Femur (tissue), 1 donor: ENCODE results near the gene TP53TG5.

Source experiments
- DNase-seq: peaks from one replicate; pipeline ENCODE4 v3.0.0-alpha.2; 2017

Gene TP53TG5

DNA sequence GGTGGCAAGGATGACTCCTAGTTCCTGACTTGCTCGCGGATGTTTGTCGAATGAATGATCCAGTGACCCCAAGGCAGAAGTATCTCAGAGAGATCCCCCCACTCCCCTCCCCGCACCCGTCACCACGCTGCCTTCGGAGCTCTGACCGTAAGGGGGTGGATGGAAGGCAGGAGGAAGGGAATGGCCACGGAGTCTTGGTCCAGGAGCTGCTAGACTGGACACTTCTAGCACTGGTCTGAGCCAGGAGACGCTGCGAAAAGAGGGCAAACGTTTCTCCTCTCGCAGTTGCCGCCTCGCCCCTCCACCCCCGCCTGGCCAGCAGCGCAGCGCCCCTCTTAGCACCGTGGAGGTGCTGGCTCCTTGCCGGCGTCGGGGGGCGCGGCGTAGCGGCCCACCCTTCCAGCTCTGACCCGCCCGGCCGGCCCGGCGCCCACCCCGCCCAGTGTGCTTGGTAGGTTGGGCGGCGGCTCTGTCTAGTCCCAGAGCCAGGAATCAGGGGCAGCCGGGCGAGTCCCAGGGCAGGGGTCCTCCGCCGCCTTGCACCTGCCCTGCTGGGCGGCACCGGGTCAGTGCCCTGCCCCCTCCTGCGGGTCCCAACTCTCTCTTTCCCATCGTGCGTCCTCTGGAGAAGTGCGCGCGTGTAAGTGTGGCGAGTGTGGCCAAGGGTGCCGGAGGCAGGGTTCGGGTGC is 27.6 kb upstream of the TP53TG5 start:
- DNase-seq, result no peak

DNA sequence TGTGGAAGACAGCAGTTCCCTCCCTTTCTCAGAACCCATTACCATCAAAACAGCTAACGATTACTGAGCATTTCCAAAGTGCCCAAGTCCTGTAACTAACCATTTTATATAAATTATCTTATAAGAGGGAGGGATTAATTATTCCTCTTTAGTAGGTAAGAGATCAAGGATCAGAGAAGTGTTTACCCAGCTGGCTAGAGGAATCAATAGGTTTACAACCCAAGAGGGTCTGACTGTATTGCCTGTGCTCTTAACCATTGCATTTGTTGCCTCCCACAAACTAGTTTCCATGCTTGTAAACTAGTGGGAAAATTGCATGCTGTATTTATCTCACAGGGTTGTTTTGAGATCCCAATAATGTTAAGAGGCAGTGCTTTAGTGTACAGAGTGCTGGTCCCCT is 26.3 kb upstream of the TP53TG5 start:
- no peak for DNase-seq

DNA sequence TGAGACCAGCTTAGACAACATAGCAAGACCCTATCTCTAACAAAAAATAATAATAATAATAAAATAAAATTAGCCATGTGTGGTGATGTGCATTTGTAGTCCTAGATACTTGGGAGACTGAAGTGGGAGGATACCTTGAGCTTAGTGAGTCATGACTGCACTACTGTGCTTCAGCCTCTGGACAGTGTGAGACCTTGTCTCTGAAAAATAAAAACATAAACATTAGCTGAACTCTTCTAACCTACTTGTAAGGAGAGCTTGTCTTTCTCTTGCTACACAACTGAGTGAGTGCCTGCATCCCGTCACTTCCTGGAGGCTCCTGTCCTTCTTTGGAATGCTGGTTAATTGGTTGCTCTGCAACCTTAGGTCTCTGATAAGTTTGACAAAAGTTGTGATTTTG is 24.8 kb upstream of the TP53TG5 start:
- DNase-seq, result no peak

DNA sequence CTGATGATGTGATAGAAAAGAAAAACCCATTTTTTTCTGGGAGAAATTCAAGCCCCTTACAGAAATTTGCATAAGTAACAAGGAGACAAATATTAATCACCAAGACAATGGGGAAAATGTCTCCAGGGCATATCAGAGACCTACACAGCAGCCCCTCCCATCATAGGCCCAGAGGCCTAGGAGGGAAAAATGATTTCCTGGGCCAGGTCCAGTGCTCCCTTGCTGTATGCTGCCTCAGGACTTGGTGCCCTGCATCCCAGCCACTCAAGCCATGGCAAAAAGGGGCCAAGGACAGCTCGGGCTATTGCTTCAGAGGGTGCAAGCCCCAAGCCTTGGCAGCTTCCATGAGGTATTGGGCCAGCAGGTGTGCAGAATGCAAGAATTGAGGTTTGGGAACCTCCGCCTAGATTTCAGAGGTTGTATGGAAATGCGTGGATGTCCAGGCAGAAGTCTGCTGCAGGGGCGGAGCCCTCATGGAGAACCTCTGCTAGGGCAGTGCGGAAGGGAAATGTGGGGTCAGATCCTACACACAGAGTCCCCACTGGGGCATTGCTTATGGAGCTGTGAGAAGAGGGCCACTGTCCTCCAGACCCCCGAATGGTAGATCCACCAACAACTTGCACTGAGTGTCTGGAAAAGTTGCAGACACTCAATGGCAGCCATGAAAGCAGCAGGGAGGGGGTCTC is 22.4 kb upstream of the TP53TG5 start:
- no peak for DNase-seq

DNA sequence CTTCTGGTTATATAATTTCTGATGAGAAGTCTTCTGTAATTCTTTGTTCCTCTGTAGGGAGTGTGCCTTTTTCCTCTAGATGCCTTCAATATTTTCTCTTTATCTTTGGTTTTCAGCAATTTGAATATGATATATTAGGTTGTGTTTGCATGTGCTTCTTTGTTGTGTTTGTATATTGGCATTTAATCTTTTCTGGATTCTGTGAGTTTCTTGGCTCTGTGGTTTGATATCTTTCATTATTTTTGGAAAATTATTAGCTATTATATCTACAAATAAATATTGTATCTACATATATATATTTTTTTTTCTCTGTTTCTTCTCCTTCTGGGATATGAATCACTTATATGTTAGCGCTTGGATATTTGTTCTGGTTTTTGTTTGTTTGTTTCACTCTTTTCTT is 20.9 kb upstream of the TP53TG5 start:
- no peak for DNase-seq

DNA sequence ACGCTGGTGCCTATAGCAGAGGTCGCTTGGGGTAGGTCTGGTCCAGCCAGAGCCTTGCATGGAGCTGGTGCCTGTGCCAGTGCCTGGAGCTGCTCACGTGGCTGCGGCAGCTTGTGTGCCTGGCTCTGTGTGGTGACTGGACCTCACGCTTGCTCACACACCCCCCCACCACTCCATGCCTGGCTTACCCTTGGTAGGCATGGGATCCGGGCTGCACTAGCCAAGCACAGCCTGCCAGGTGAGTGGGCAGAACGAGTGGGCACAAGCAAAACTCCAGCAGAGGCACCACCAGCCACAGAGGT is 16.9 kb upstream of the TP53TG5 start:
- DNase-seq, result no peak

DNA sequence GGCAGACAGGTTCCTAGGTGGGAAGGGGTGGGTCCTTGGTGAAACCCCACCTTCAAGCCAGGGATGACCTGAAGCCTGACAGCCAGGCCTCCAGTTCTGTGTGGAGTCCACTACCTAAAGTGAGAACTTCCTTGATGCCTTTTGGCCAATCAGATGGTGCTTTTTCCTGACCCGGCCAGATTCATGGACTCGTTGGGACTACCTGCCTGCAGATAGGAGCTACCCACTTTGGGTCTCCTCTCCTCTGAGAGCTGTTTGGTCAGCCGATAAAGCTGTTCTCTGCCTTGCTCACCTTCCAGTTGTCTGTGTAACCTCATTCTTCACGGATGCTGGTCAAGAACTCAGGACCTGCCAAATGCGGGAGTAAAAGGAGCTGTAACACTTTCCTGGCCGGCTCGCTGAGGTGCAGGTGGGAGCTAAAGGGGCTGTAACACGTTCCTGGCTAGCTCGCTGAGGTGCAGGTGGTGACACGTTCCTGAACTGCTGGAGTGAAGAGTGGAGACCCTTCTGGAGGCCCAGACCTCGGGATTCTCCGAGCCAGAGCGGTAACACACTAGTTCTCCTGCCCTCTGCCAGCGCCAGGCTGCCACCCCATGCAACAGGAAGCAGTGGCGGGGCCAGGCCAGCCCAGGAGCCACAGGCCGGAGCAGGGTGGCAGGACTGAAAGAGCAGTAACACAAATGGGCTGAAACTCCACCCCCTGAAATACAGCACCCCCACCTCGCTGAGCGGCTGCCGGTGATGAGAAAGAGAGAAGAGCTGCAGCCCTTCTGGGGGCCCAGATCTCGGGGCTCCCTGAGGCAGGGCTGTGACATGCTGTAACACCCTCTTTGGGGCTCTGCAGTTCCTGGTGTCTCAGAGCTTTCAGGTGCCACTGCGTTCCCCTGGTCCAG is 16.3 kb upstream of the TP53TG5 start:
- no peak for DNase-seq

DNA sequence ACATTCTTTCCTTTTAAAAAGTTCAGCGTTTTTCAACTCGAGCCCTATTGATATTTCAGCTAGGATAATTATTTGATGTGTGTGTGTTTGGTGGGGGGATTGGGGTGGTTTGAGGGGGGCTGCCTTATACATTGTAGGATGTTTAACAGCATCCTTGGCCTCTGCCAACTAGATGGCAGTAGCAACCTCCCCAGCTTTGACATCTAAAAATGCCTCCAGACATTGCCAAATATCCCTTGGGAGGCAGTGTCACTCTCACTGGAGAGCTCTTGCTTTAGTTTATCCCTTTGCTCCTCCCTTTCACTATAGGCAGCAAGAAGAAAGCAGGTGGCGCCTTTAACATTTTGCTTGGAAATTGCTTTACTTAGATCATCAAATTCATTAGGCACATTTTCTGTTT is 14.6 kb upstream of the TP53TG5 start:
- no peak for DNase-seq

DNA sequence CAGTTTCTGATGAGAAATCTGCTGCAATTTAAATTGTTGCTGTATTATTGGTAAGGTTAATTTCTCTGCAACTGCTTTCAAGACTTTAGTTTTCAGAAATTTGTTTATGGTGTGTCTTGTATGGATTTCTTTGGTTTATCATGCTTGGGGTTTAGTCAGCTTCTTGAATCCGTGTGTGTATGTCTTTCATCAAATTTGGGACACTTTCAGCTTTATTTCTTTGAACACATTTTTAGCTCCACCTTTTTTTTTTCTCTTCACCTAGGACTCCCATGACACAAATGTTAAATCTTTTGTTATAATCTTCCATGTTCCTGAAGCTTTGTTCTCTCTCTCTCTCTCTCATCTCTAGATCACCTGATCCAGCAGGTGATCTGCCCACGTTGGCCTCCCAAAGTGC is 13.4 kb upstream of the TP53TG5 start:
- no peak for DNase-seq

DNA sequence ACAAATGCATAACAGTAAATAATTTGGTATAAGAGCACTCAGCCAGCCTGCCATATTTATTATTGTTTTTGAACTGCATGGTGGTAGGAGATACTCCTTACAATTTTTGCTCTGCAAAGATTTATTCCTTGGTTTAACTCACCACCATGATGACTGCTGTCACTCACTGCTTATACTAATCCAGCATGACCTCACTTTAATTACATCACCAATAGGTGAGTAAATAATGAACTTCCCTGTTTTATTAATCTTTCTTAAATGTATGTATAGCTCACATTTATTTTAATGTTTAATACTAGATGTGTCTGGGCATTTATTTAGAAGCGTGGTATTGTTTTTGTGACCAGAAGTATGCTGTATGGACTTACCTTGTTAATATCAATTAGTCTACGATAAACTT is 12.8 kb upstream of the TP53TG5 start:
- DNase-seq, result no peak

DNA sequence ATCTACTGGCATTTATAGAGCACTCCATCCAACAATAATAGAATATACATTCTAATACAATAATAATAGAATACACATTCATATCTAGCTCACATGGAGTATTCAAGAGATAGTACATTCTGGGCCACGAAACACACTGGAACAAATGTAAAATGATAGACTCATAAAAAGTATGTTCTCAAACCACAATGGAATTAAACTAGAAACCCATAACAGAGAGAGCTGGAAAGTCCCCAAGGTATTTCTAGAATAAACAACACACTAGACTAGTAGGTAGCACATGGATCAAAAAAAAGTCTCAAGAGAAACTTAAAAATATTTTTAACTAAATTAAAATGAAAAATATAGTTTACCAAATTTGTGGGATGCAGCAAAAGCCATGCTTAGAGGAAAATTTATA is 9.1 kb upstream of the TP53TG5 start:
- no peak for DNase-seq

DNA sequence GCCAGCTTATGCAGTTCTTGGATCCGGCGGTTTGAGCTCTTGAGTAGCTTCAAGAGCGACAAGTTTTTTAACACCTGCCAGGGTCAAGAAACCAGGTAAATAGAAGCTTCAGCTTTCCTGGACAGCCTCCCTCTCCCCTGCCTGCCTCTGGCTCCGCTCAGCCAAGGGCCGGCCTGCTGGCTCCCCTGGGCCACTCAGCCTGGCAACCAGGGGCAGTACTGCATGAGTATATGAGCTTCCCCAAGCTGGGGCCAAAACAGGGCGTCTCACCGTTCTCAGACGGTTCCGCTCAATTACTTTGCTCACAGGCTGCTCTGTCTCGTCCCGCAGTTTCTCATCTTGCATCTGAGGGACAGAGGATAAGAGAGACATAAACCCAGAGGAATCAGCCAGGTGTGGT is 856 bp downstream of the TP53TG5 start:
- DNase-seq, result no peak

DNA sequence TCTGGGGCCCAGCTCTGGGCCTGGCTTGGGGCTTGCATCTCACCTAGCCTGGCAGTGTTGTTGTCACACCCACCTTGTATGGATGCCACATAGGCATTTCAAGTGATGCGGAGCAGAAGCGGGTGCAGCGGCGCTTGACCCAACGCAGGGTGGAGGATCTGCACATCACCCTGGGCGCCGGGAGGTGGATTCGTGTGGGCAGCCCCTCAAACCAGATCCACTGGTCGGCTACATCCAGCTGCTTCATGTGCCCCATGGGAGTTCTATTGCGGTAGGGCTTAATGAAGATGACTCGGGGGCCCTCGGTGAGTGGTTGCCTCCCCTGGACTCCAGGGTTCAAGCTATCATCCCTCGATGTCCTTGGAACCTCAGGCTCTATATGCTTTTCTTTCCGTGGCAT is 3.2 kb downstream of the TP53TG5 start:
- DNase-seq, result no peak

DNA sequence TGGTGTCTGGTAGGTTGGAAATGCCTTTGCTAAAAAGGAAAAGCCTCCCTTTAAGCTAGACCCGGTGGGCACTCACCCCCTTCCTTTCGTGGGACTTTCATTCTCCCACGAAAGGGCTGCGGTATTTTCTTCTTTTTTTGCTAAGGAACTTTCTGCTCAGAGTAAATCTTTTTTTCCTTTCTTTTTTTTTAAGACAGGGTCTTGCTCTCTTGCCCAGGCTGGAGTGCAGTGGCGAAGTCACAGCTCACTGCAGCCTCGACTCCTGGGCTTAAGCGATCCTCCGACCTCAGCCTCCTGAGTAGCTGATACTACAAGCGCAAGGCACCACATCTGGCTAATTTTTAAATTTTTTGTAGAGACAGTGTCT is 4.0 kb downstream of the TP53TG5 start:
- DNase-seq, result no peak

DNA sequence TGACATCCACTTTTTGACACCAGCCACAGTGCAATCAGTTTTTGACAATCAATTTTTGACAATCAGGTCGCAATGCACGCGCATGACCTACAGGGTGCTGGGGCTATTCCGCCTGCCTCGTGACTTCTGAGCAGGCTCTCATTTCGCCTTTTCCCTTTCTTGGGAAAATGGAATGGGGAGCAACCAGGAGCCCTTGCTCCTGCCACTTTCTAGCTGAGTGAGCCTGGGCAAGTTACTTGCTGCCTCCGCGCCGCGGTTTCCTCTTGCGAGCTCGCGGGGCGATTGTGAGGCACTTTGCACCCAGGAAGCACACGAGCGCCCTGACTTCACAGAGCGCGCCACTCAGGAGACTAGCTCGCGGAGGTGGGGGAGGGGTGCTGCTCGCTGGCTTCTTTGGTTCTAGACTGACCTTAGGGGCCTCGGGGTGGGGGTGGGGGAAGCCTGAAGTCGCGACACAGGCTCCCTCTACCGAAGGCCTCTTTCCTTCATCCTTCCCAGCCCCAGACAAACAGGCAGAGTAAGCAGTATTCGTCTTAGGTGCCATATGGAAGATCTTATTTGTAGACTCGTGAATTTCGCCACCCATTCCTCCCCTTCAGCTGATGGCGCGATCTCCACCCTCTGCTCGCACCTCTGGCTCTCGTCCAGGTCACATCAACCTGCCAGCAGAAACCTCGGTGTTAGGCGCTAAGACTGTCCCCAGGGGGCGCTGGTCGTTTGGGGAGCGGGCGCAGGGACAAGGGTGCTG is 4.6 kb downstream of the TP53TG5 start:
- DNase-seq, result peak; percentile 81

DNA sequence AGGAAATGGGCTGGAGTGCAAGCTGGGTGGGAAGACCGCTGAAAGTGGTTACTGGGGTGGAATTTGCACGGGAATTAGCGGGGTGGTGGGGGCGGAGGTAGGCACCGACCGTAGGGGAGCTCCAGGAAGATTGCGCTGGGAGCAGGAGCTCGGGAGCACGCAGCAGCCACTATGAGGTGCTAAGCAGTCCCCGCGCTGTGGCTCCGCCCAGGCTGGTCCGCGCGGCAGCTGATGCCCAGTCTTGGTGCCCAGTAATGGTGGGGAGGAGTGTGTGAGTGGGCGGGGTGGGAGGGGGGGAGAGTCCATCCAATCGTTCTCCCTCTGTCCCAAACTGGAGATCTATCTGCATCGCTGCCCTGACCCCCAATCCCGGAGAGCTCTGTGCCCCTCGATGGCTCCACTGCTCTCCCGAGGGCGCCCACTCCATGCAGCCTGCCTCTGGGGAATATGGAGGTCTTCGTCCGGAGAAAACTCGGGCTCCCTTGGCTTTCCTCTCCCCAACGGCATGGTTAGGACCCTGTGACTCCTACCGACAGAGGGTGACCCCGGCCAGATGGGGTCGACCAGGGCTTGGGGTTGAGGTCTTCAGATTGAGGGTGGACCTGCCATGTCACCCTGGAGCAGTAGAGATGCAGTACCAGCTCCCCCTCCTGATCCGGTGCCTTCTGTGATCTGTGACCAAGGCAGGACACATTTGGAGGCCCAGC is 5.3 kb downstream of the TP53TG5 start:
- no peak for DNase-seq

DNA sequence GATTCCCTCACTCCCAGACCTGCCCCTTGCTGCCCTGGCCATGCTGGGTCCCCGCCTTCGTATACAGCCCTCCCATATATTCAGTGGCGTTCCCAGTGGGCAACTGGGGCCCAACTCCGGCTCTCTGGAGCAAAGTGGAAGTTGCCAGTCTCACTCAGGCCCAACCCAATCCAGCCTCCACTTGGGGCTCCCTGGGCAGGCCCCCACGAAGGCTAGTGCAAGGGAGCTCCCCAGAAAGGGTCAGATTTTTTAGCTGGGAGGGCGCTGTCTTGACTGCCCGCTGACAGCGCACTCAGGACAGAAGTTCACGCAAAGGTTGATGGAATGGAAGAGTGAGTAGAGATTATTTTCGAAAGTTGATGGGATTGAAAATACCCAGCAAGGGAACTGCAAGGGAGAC is 5.9 kb downstream of the TP53TG5 start:
- DNase-seq, result no peak

DNA sequence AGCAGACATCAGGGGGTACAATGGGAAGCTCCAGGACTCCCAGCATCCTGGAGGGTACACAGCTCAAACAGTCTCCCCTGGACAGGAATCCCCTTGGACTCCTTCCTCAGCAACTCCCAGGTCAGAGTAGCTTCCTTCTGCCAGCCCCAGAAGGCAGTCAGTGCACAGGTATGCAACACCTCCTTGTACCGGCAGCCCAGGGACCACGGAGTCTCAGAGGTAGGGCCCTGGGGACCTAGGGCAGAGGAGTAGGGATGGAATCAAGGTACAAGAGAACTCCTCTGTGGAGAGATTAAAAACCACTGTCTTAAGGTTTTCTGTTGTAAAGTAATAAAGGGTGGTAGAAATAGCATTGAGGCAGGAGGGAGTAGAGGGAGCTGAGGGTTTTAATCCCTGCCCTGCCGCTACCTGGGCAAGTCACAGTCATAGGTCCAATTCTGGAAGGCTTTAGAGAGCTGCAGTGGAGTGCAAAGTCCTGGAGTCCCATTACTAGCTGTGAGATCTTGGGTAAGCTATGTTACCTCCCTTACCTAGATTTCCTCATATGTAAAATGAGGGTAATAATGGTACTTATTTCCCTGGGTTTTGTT is 7.5 kb downstream of the TP53TG5 start:
- no peak for DNase-seq

DNA sequence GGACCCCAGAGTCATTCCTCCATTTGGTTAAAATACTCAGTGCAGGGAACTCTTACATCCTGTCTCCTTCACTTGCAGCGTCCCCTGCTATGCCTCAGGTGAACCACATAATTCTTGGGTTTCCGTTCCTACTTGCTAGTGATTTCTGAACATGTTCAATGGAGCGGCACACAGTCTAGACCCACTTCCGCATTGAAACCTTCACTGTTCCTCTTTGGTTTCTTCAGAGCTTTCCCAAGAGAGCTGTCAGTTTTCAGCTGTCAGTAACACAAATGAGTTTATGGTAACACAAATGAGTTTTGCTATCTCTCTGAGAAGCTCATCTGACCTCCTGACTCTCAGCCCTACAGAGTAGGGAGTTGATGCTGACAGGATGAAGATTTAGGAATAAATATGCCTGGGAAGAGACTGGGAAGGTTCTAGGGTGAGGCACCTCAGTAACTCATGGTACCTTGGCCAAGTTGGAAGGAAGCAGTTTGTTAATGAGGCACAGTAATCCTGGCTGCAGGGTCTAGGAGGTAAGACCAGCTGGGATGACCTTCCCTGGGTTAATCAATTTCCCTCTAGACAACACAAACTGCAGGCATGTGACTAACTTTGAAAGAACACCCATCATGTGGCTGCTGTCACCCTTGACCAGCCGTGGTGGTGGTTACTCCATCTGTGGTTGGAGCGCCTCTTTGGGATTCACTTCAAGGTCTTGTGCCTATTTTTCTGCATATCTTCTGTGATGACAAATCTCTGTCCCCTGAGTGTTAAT is 9.7 kb downstream of the TP53TG5 start:
- no peak for DNase-seq

DNA sequence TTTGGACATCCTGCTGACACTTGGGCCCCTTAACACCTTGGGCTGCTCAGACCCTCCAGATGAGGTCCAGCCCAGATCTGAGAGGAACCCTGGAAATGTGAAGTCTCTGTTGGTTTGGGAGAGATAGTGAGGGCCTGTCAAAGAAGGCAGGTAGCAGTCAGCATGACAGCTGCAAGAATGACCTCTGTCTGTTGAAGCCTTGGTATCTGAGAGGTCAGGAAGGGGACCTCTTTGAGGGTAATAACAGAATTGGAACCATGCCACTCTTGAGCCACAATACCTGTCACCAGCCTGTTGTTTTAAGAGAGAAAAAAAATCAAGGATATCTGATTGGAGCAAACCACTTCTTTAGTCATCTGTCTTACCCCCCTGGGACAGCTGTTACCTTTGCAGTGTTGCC is 11.0 kb downstream of the TP53TG5 start:
- DNase-seq, result no peak

DNA sequence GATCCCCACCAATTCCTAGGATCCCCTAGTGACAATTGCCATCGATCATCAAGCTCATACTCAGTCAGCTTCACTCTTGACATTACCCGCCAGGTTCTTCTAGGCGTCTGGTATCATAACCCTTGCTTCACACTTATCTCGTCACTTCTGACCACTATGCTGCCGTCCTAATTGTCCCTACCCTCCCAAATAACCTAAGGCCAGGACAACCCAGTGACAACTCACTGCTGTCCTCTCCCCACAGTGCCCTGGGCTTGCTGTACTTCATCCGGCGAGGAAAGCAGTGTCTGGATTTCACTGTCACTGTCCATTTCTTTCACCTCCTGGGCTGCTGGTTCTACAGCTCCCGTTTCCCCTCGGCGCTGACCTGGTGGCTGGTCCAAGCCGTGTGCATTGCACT is 11.5 kb downstream of the TP53TG5 start:
- DNase-seq, result no peak

DNA sequence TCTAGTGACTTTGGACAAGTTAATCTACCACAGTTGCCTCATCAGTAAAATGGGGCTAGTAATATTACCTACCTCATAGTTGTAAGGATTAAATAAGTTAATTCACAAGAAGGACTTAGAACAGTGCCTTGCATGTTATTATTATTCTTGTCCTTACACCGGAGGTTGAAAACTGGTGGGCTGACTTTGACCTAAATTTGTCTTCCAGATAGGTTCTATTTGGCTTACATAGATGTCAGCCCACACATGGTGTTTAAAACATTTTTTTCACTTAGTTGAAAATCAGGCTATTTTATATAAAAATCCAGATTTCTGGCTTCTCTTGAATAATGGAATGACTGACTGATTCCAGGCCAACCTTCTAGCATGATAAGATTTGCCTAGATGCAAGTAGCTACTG is 11.9 kb downstream of the TP53TG5 start:
- no peak for DNase-seq
